COLO668 (cell line): Measurements from ENCODE around the gene RARS2.
"Not testable (repeated sequence)": the region's sequence is repeated elsewhere in the genome, so short reads cannot be mapped to it uniquely, and the experiment has no call there.

Experiments
- DNase-seq: peaks from one replicate; lab custom pipeline; 2025; ENCODE audit not compliant: unreplicated experiment; lab: John Stamatoyannopoulos, UW

RARS2 gene, protein sequence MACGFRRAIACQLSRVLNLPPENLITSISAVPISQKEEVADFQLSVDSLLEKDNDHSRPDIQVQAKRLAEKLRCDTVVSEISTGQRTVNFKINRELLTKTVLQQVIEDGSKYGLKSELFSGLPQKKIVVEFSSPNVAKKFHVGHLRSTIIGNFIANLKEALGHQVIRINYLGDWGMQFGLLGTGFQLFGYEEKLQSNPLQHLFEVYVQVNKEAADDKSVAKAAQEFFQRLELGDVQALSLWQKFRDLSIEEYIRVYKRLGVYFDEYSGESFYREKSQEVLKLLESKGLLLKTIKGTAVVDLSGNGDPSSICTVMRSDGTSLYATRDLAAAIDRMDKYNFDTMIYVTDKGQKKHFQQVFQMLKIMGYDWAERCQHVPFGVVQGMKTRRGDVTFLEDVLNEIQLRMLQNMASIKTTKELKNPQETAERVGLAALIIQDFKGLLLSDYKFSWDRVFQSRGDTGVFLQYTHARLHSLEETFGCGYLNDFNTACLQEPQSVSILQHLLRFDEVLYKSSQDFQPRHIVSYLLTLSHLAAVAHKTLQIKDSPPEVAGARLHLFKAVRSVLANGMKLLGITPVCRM

DNA sequence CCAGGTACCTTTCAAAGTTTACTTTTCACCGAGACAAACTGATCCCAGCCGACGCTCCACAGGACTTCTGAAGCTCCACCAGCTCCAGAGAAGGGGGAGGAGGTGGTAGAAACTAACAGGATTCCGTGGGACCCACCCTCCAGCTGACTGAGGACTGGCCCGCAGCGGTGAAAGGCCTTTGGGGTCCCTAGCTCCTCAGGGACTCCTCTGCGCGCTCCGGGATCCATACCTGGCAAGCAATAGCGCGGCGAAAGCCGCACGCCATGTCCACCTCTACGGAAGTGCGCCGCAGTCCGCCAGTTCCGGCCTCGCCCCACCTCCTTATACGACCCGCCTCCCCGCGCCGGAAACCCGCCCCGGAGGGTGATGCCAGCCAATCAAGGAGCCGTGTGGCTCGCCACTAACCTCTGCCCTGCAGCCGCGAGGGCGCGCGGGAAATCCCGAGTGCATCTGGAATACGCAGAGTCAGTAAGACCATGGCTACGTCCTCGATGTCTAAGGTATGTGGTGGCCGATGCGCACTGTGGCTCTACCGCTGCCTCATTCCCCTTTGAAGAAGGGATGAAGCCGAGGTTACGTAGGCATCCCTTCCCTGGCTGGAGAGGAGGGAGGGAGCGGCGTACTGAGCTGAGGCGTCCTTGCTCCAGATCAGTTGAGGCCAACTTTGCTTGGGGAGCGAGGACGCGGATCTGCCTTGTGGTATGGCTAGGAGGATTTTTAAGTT is at the start of gene RARS2, which contains the start of gene ORC3:
Gene RARS2, minus strand, starts transcription at position 295 of the 724 bp plus-strand sequence. Its CDS starts 30 bp downstream, at position 265.
Gene ORC3, plus strand, starts transcription at position 443 of the 724 bp plus-strand sequence. Its CDS starts 34 bp downstream, at position 477.
- DNase-seq: peak; percentile 93

DNA sequence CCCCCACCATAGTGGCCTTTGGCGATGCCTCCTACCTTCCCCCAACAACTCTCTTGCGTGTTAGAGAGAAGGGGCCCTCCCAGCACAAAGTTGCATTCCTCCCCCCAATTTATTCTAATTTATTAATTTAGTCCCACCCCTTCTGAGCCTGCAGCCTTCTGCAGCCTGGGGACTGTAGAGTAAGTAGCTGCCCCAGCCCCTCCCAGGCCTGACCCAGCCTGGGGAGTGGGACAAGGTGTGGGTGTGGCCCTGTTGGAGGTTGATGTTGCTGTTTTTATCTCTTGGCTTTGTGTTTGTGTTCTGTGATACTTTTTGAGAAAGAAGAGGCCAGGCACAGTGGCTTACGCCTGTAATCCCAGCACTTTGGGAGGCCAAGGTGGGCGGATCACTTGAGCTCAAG is 49.6 kb upstream of the RARS2 start:
- no peak for DNase-seq

DNA sequence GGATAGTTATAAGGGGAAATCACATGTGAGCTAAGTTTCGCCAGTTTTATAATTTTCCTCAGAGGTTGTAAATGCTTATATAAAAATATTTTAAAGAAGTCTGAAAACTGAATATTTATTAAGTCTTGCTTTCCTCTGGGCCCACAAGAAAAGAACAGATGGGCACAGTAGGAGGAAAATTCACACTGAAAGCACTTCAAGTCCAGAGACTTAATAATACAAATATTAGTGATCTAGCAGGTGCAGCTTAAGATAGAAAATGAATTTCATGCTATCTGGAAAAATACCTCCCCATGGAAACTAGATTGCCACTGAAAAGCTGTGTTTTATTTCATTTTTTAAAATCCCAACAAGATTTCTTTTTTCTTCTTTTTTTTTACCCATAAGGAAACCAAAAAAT is 47.3 kb upstream of the RARS2 start:
- DNase-seq: no peak

DNA sequence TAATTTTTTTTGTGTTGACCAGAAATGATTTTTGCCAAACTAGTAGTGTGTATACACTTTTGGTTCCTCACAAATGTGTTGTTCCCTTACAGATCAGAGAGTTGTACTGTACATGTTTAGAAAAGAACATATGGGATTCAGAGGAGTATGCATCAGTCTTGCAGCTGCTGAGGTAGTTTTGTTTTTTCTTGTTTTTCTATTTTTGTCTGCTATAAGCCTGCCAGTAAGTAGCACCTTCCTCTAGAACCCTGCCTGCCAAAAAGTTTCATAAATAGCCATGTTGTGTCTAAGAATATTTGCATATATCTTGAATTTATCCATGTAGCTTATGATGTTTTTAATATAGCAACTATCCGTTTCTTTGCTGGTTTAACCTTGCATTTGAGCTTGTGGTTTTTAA is 46.5 kb upstream of the RARS2 start:
- no peak for DNase-seq

DNA sequence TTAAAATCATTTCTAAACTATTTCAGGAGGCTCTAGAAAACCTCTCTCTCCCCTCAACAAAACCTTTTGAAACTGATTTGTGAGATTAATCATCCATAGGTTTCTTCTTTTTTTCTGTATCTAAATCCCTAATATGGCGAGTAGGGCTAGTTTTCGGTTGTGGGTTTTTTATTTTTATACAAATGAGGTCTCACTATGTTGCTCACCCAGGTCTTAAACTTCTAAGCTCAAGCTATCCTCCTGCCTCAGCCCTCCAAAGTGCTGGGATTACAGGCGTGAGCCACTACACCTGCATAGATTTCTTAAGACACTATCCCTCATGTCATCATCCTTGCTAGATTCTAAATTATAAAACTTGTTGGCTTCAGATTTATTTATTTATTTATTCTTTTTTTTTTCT is 44.1 kb upstream of the RARS2 start:
- DNase-seq: no peak

DNA sequence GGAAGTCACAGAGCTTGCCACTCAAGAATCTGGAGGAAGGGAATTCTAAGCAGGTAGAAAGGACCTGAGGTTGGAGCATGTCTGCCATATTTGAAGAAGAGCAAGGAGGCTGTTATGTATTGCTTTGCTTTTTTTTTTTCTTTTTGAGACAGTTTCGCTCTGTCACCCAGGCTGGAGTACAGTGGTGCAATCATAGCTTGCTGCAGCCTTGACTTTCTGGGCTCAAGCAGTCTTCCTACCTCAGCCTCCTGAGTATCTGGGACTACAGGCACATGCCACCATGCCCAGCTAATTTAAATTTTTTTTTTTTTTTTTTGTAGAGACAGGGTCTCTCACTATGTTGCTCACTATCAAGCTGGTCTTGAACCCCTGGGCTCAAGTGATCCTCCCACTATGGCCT is 41.0 kb upstream of the RARS2 start:
- no peak for DNase-seq

DNA sequence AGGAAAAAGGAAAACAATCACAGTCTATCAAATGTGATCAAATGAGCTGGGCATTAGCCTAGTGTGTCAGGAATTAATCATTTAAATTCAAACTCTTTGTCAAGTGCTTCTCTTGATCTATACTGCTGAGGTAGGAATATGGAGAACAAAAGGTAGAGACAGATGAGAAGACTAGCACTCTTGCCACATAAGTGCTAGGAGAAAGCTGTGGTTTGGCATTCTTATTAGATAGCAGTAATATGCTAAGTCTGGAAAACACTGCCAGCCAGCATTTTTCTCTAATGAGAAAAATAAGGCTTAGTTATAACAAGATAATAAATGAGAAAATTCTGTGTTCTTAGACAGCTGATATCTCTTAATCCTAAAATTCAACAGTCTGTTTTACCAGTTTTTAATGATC is 39.1 kb upstream of the RARS2 start:
- no peak for DNase-seq

DNA sequence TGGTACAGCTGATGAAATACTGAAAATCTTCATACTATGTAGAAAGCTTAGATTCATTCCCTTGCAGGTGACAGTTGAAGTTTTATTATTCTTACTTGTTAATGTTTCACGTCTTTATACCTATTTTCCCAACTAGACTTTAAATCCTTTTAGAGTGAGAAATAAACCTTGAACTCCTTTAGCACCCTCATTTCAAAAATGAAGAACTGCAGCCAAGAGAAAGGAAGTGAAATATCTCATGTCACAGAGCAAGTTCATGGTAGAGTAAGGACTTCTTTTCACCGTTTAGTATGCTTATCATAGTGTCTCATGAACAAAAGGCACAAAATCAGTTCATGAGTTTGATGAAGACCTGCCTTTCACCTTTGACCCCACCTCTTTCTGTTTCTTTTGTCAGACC is 38.6 kb upstream of the RARS2 start:
- DNase-seq: no peak

DNA sequence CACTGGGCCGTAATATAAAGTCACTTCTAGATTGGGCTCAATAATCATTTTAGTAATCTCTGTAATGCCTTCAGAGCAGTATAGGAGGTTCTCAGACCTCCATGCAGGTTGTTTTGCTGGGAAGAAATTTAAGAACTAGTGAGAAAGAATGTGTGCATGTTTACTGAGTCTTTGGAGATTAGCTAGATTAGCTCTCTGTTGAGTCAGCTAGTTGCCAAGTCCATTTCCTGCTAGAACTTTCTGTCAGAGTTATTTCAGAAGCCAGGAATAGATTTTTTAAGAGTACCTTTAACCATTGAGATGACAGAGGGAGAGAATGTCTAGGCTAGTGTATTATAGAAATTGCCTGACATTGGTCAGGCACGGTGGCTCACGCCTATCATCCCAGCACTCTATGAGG is 33.5 kb upstream of the RARS2 start:
- no peak for DNase-seq

DNA sequence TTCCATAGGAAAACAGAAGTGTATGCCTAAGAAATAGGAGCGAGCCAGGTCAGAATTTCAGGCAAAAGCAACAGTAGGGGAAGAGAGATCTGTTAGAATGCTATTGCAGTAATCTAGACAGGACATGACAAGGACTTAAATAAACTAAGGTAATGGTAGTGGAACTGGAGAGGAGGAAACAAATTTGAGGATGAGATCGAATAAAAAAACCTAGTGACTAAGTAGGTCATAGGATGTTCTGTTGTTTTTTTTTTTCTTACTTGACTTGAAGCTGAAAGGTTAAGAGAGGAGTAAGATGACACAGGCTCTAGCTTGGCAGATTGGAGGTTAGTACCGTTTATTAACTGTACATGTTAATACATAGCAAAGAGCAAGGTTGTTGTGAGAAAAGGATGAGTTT is 28.7 kb upstream of the RARS2 start:
- DNase-seq: no peak

DNA sequence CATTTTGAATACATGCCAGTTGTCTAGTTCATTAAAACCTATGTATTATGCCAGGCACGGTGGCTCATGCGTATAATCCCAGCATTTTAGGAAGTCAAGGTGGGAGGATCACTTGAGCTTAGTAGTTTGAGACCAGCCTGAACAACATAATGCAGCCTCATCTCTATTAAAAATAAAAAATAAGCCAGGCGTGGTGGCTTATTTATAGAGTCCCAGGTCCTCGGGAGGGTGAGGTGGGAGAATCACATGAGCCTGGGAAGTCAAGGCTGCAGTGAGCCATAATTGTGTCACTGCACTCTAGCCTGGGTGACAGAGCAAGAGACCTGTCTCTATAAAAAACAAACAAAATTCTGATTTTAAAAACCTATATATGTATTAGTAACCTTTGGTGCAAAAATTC is 27.6 kb upstream of the RARS2 start:
- DNase-seq: no peak

DNA sequence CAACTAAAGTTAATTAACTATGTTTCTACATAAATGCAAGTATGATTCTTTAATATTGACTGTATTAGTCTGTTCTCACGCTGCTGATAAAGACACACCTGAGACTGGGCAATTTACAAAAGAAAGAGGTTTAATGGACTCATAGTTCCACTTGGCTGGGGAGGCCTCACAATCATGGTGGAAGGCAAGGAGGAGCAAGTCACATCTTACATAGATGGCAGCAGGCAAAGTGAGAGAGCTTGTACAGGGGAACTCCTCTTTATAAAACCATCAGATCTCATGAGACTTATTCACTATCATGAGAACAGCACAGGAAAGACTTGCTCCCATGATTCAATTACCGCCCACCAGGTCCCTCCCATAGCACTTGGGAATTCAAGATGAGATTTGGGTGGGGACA is 23.2 kb upstream of the RARS2 start:
- not testable (repeated sequence) for DNase-seq

DNA sequence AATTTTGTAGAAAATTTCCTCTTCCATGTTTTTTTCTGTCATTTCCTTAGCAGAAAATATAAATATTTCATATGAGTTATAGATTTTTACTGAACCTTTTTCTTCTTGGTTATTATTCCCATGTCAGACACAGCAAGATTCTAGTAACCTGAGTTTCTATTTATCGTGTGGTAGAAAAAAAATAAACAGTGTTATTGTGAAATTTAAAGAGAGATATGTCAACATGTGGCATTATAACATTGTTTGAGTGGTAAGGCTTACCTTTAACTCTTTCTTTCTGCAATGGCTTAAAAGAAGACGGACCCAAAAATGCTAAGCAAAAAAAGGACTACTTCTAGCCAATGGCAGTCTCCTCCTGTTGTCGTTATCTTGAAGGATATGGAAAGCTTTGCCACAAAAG is 19.0 kb upstream of the RARS2 start:
- no peak for DNase-seq

DNA sequence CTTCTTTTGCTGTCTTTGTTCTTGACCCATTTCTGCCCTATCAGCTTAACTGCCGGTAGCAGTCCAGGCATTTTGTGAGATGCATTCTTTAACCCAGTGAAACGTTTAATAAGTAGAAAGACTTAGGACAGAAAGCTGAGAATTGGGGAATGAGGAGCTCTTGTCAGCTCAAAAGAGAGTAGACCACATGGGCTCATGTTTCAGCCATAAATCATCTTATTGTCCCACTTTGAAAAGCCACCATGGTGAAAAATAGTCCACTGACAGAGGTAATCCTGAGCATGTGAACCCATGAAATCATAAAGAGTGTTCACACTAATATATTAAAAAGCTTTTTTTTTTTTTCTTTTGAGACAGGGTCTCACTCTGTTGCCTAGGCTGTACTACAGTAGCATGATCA is 16.4 kb upstream of the RARS2 start:
- DNase-seq: no peak

DNA sequence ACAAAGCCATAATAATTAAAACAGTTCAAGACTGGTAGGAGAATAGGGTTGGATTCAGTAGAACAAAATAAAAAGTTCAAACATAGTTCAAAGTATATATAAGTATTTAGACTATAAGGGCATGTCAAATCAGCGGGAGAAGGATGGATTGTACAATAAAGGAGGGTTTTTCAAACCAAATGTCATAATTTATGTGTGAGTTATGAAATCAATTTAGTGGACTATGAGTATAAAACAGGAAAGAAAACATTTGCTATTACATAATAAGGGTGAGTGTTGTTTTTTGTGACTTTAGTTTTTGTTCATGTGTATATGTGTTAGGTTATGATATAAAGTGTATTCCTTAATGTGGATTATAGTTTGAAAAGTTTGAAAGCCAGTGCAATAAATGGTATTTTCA is 10.8 kb upstream of the RARS2 start:
- DNase-seq: no peak

DNA sequence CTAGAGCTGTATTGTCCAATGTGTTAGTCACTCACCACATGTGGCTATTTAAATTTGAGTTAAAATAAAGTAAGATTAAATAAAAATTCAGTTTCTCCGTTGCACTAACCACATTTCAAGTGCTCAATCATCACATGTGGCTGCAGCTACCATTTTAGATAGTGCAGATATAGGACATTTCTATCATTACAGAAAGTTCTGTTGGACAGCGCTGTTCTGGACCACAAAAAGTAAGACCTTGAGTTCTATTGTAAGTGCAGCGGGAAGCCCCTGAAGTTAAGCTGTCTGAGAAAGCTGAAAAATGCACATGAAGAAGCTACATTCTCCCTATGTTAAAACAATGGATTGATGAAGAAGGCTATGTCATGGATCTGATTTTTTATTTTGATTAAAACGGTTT is 1.2 kb upstream of the RARS2 start:
- no peak for DNase-seq

DNA sequence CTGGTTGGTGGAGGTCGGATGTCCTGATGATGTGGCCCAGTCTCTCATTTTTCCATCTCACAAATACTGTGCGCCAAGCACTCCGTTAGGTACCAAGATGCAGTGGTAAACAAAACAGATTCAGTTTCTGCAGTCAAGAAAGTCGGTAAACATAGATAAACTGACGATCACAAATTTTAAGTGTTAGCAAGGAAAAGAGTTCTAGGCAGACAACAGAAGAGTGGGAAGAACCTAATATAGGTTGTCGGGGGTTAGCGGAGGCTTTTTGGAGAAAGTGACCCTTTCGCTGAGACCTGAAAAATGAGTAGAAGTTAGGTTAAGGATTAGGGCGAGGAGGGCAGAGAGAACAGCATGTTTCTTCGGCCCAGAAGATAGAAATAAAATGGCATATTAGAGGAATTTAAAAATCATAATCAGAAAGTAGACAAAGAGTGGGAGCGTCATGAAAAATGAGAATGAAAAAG is 662 bp upstream of the RARS2 start:
- DNase-seq: no peak

DNA sequence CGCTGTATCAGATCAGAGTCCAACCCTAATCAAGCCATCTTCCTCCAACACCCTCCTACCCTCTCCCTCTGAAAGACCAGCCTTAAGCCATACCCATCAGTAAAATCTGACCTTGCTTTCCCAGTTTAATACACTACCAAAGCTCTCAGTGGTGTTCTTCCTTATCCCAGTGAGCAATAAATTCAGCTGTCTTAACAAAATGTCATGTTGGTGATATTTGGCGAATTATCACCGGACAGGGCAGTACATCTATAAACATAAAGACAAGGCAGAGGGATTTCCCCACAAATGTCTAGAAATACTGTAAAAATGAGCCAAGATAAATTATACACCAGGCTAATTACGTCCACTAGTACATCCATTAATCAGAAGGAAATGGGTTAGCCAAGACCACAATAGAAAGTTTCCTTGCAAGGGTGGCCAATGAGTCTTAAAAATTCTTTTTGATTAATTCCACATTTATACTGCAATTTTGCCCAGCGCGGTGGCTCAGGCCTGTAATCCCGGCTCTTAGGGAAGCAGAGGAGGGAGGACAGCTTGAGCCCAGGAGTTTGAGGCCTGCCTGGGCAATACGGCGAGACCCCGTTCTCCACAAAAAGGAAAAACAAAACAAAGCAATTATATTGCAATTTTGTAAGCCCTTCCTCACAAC is 905 bp downstream of the RARS2 start:
- DNase-seq: no peak

DNA sequence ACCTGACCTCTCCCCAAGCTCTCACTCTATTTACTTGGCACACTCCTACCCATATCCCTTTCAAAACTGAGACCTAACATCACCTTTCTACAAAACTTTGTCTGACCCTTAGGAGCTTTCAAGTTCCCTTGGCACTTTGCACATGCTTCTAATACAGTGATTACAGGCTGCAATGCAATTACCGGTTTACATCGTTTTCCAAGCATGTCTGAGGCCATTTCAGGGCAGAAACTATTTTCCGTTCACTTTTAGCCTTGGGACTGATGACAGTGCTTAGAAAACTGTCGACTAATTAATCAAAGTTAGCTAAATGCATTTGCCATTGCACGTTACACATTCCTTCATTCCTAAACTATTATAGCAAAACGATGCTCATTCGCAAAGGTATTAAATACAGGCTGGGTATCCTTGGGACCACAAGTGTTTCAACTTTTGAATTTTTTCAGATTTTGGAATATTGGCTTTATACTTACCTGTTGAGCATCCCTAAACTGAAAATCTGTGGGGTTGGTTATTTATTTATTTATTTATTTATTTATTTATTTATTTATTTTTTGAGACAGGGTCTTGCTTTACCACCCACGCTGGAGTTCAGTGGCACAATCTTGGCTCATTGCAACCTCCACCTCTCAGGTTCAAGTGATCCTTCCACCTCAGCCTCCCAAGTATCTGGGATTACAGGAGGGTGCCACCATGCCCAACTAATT is 3.3 kb downstream of the RARS2 start:
- DNase-seq: no peak

DNA sequence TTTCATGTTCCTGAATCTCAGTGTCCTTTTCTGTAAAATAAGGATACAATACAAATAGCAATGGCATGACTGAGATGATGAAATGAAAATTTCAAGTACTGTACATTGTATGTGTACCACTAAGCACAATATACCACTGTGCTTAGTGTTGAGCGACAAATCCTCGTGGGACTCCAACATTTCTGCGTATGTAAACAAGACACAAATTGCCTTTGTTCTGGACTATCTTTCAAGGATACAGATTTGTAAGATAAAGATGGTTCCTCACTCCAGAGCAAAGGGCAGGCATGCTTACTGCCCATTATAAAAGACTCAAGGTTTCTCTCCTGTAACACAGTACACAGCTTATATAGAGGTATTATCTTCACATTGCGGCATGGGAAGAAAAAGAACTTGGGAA is 6.0 kb downstream of the RARS2 start:
- DNase-seq: no peak

DNA sequence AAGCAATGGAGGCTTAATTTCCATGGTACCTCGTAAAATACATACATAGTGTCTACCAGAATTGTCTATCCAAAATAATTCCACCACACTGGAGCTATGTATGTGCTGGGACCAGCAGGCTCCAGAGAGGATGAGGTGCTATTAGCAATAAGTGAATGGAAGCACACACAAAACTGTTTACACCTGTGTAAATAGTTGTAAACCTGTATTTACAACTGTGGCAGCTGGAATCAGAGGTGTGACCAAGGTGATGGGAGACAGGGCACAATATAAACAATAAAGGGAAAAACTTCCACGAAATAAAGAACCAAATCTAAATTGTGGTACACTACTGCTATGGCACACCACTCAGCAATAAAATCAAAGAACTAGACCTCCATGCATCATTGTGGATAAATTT is 14.4 kb downstream of the RARS2 start:
- peak; percentile 37 for DNase-seq
